ENCODE results near the gene ABHD2. TPM values are rescaled to one million over a fixed set of nuclear protein-coding genes. Genes with fewer than 3 reads are reported as not detected.

The ABHD2 gene
- total RNA-seq, 1 donor from 2014 or later = 53.1 TPM

DNA sequence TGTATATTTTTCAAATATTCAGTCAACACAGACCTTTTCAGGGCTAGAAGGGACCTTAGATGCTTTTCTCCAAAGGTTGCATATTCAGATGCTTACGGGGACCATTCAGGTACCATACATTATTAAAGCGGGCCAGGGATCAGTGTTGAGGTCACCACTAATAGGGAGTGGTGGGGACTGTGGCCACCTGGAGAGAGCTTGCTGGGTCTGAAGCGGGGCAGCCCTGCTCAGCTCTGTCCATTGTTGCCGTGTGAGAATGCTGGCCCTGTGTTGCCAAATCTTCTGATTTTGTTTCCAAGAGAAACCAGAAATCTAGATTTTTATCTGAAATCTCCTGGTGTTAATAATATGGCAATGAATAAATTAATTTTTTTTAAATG is 23.7 kb downstream of the ABHD2 start:
- peaks cover 49% of the 10 kb centered on the region for H3K4me1 Mint-ChIP-seq (ENCODE audit: low read depth)
- no peaks in the 10 kb centered on the region for H3K27me3 Mint-ChIP-seq
- no peak overlapping the region for H3K27ac Mint-ChIP-seq
- H3K36me3 Mint-ChIP-seq (ENCODE audit: insufficient read depth) = peaks cover 5% of the 10 kb centered on the region
- no peak for DNase-seq (ENCODE audit: low spot score, unreplicated experiment)
- TF ChIP-seq, protein P1, sequence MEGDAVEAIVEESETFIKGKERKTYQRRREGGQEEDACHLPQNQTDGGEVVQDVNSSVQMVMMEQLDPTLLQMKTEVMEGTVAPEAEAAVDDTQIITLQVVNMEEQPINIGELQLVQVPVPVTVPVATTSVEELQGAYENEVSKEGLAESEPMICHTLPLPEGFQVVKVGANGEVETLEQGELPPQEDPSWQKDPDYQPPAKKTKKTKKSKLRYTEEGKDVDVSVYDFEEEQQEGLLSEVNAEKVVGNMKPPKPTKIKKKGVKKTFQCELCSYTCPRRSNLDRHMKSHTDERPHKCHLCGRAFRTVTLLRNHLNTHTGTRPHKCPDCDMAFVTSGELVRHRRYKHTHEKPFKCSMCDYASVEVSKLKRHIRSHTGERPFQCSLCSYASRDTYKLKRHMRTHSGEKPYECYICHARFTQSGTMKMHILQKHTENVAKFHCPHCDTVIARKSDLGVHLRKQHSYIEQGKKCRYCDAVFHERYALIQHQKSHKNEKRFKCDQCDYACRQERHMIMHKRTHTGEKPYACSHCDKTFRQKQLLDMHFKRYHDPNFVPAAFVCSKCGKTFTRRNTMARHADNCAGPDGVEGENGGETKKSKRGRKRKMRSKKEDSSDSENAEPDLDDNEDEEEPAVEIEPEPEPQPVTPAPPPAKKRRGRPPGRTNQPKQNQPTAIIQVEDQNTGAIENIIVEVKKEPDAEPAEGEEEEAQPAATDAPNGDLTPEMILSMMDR (IDR thresholded peaks at IDR 0.05; ENCODE audit: unreplicated experiment) = no peak
- no peak overlapping the region for H3K4me3 Mint-ChIP-seq (ENCODE audit: low read depth)
- H3K9me3 Mint-ChIP-seq (ENCODE audit: low read depth) = no peaks in the 10 kb centered on the region

DNA sequence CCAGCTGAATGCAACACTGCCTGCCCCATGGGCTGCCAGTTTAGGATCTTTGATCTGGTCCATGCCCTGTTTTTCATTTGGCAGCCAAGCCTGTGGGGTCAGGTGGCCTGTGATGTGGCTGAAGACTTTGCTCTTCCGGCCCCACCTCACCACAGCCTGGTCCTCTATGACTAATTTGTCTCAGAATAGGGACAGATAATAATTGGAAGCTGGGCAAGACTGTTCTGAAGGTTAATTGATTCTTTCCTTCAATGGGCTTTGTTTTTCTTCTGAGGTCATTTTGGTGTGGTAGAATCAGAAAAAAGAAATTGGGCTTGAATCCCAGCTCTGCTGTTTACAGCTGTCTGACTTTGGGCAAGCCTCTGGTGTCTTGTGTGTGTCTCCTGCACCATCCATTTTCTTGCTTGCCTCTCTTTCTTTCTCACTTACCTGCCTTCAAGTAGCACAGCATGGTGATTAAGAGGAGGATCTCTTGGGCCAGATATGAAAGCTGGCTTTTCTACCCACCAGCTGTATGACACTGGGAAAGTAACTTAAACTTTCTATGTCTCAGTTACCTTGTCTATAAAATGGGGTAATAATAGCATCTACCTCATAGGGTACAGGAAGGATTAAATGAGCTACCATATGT is 24.2 kb downstream of the ABHD2 start:
- no peaks in the 10 kb centered on the region for H3K9me3 Mint-ChIP-seq (ENCODE audit: low read depth)

DNA sequence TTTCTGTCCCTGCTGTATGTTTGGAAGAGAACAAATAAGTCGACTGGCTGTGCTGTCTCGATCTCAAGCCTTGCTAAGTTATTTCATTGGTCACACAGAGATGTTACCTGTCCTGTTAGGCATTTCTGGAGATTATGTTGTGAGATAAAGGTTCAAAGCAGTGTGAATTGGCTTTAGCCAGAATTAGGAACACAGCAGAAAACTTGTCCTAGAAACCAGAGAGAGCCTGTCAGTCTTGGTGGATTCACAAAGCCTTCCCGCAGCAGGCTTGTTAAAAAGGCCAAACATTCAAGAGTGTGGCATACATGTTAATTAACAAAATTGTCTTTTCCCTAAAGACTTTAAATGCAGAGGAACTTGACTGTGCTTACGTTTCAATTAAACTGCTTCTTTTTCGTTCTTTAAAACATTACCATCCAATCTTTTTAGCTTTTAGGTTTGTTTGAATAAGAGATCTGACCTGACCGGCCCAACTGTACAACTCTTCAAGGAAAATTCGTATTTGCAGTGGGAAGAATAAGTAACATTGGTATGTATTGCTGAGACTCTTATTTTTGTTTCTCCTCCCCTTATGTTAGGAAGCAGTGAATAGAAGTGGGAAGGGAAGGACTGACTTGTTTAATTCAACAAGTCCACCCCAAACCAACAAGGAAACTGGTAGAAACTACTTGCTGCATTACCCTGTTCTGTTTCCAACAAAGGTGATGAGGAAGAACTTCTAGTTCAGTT is 25.2 kb downstream of the ABHD2 start:
- Mint-ChIP-seq H3K9me3 (ENCODE audit: low read depth) (no peaks in the 10 kb centered on the region), H3K4me3 (ENCODE audit: low read depth) (no peak overlapping the region), H3K27me3 (no peaks in the 10 kb centered on the region), H3K27ac (peak overlapping the region; percentile 42), H3K4me1 (ENCODE audit: low read depth) (peaks cover 48% of the 10 kb centered on the region), H3K36me3 (ENCODE audit: insufficient read depth) (peaks cover 9% of the 10 kb centered on the region)
- TF ChIP-seq, protein P1 (IDR thresholded peaks at IDR 0.05; ENCODE audit: unreplicated experiment) = no peak
- no peak for DNase-seq (ENCODE audit: low spot score, unreplicated experiment)

More for the DNA sequence above, 24.2 kb downstream of the ABHD2 start:
- Mint-ChIP-seq H3K27ac (peak overlapping the region; percentile 45), H3K4me3 (ENCODE audit: low read depth) (no peak overlapping the region), H3K27me3 (no peaks in the 10 kb centered on the region), H3K4me1 (ENCODE audit: low read depth) (peaks cover 49% of the 10 kb centered on the region), H3K36me3 (ENCODE audit: insufficient read depth) (peaks cover 6% of the 10 kb centered on the region)
- no peak for DNase-seq (ENCODE audit: low spot score, unreplicated experiment)
- TF ChIP-seq, protein P1 (IDR thresholded peaks at IDR 0.05; ENCODE audit: unreplicated experiment) = no peak

DNA sequence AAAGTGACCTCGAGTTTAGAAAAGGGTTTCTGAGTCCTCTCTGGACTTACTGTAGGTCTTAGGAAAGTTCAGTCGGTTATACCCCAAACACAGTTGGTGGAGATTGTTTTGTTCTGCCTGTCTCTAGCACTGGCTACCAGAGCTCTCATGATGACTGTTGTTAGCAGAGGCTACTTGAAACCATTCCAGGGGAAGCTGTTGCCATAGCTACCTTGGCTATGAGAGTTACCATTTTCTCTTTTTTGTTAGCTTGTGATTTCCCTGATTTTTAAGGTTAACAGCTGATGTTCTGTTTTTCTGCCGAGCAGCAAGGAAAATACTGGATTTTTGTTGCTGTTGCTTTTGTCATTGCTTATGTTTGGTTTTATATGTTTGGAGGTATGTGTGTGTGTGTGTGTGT is 26.7 kb downstream of the ABHD2 start:
- Mint-ChIP-seq H3K4me3 (ENCODE audit: low read depth) (no peak overlapping the region), H3K27me3 (no peaks in the 10 kb centered on the region), H3K4me1 (ENCODE audit: low read depth) (peaks cover 50% of the 10 kb centered on the region), H3K36me3 (ENCODE audit: insufficient read depth) (peaks cover 13% of the 10 kb centered on the region), H3K27ac (peak overlapping the region; percentile 95), H3K9me3 (ENCODE audit: low read depth) (no peaks in the 10 kb centered on the region)
- TF ChIP-seq, protein P1 (IDR thresholded peaks at IDR 0.05; ENCODE audit: unreplicated experiment) = no peak
- no peak for DNase-seq (ENCODE audit: low spot score, unreplicated experiment)

DNA sequence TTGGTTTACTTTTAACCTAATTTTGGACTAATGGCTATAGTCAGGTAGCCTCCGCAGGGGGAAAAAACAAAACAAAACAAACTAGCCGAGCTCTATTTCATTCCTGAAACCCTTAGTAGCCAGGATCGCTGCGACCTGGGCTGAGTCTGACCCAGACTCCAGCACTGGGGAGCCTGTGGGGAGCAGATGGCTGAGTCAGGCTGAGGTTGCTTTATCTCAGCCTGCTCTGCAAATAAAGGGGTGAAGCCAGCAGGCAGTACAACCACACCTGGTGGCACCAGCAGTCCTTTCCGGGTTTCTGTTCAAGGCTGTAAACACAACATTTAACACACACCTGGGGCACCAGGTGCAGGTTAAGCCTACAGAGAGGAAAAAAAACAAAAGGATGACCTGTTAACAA is 27.3 kb downstream of the ABHD2 start:
- no peaks in the 10 kb centered on the region for H3K9me3 Mint-ChIP-seq (ENCODE audit: low read depth)
- DNase-seq (ENCODE audit: low spot score, unreplicated experiment) = peak; percentile 16
- no peak overlapping the region for H3K4me3 Mint-ChIP-seq (ENCODE audit: low read depth)
- no peaks in the 10 kb centered on the region for H3K27me3 Mint-ChIP-seq
- H3K4me1 Mint-ChIP-seq (ENCODE audit: low read depth) = peaks cover 52% of the 10 kb centered on the region
- peak overlapping the region; percentile 95 for H3K27ac Mint-ChIP-seq
- H3K36me3 Mint-ChIP-seq (ENCODE audit: insufficient read depth) = peaks cover 13% of the 10 kb centered on the region
- TF ChIP-seq, protein P1 (IDR thresholded peaks at IDR 0.05; ENCODE audit: unreplicated experiment) = no peak

Data from progenitor cell of endocrine pancreas (in vitro differentiated cells).